HS-5 (cell line): ENCODE results near the gene KRTDAP.

Experiments
- DNase-seq: peaks from one replicate; pipeline ENCODE4 v3.0.0-alpha.2; 2012; ENCODE audit warnings: low read depth

KRTDAP gene

GRCh38 chr19:35451338-35452096, 38.7 kb downstream of the KRTDAP start:
- no peak for DNase-seq

- no peak for DNase-seq
These were observed 40.8 kb downstream of the KRTDAP start for GRCh38 chr19:35449359-35450043.

- no peak for DNase-seq
These were observed 42.4 kb downstream of the KRTDAP start, which contains the start of gene FFAR2 for GRCh38 chr19:35447606-35448469. TSS of gene FFAR2 (plus strand) at chr19:35448257. CDS start at chr19:35449715, 1,458 bp downstream.

- DNase-seq: no peak
These were observed 44.3 kb downstream of the KRTDAP start for GRCh38 chr19:35445826-35446593.

GRCh38 chr19:35444735-35445134, 45.5 kb downstream of the KRTDAP start:
- DNase-seq: no peak

GRCh38 chr19:35442091-35442490, 48.2 kb downstream of the KRTDAP start:
- DNase-seq: no peak

GRCh38 chr19:35439921-35440320, 50.3 kb downstream of the KRTDAP start:
- no peak for DNase-seq

GRCh38 chr19:35438527-35438926, 51.7 kb downstream of the KRTDAP start:
- DNase-seq: no peak

GRCh38 chr19:35438096-35438495, 52.2 kb downstream of the KRTDAP start:
- no peak for DNase-seq

- DNase-seq: no peak
These were observed 52.8 kb downstream of the KRTDAP start for GRCh38 chr19:35437406-35437951.
